ENCODE results near the gene DGKI. TPM values are rescaled to one million over a fixed set of nuclear protein-coding genes. Genes with fewer than 3 reads are reported as not detected.

DGKI gene
- total and polyA plus RNA-seq, 12 donors: 0.12 to 4.6 (median 1.1) TPM

- Histone ChIP-seq H3K4me3 (no peak overlapping the region), H3K4me1 (replicated peaks in 1 of 2) (no peaks in the 10 kb centered on the region), H3K9me3 (replicated peaks in 1 of 3) (no peaks in the 10 kb centered on the region), H3K27ac (no peak overlapping the region), H3K27me3 (no peaks in the 10 kb centered on the region), H3K36me3 (replicated peaks in 1 of 2) (no peaks in the 10 kb centered on the region)
- DNase-seq: no peak
- intact Hi-C loops (cut with DNase I): no loop called here
- TF ChIP-seq POLR2A (IDR thresholded peaks at IDR 0.05) (no peak), CTCF (IDR thresholded peaks at IDR 0.05) (no peak)
- 67 to 76% (median 71%) methylated on average over 3 of the region's 3 CpGs for WGBS, 4 donors
Measured at GRCh38 chr7:137411446-137411845, 435.3 kb downstream of the DGKI start.

- TF ChIP-seq POLR2A (IDR thresholded peaks at IDR 0.05) (no peak), CTCF (IDR thresholded peaks at IDR 0.05) (no peak)
- no peak overlapping the region for H3K4me3 ChIP-seq
- WGBS, 4 donors: 66 to 77% (median 71%) methylated on average over 1 of the region's 1 CpG
- no peaks in the 10 kb centered on the region for H3K4me1 ChIP-seq (replicated peaks in 1 of 2)
- H3K27me3 ChIP-seq: no peaks in the 10 kb centered on the region
- no peaks in the 10 kb centered on the region for H3K9me3 ChIP-seq (replicated peaks in 1 of 3)
- H3K36me3 ChIP-seq (replicated peaks in 1 of 2): no peaks in the 10 kb centered on the region
- H3K27ac ChIP-seq: no peak overlapping the region
- no peak for DNase-seq
- intact Hi-C loops (cut with DNase I): no loop called here
Measured at GRCh38 chr7:137408126-137408525, 438.6 kb downstream of the DGKI start.

- Histone ChIP-seq H3K36me3 (replicated peaks in 1 of 2) (no peaks in the 10 kb centered on the region), H3K4me1 (replicated peaks in 1 of 2) (no peaks in the 10 kb centered on the region), H3K9me3 (replicated peaks in 1 of 3) (no peaks in the 10 kb centered on the region), H3K27ac (no peak overlapping the region), H3K27me3 (no peaks in the 10 kb centered on the region), H3K4me3 (no peak overlapping the region)
- WGBS, 4 donors: 83 to 91% (median 86%) methylated on average over 3 of the region's 3 CpGs
- TF ChIP-seq POLR2A (IDR thresholded peaks at IDR 0.05) (no peak), CTCF (IDR thresholded peaks at IDR 0.05) (no peak)
- no peak for DNase-seq
- intact Hi-C loops (cut with DNase I): no loop called here
Measured at GRCh38 chr7:137407078-137407477, 439.7 kb downstream of the DGKI start.

- 59 to 66% (median 63%) methylated on average over 5 of the region's 5 CpGs for WGBS, 4 donors
- H3K36me3 ChIP-seq (replicated peaks in 1 of 2): no peaks in the 10 kb centered on the region
- no peak overlapping the region for H3K4me3 ChIP-seq
- H3K27ac ChIP-seq: no peak overlapping the region
- no peaks in the 10 kb centered on the region for H3K9me3 ChIP-seq (replicated peaks in 1 of 3)
- DNase-seq: no peak
- intact Hi-C loops (cut with DNase I): no loop called here
- no peaks in the 10 kb centered on the region for H3K4me1 ChIP-seq (replicated peaks in 1 of 2)
- H3K27me3 ChIP-seq: no peaks in the 10 kb centered on the region
- TF ChIP-seq POLR2A (IDR thresholded peaks at IDR 0.05) (no peak), CTCF (IDR thresholded peaks at IDR 0.05) (no peak)
Measured at GRCh38 chr7:137404660-137405317, 442.0 kb downstream of the DGKI start.
